Stimulated activated CD8-positive, alpha-beta memory T cell treated with anti-CD3 and anti-CD28 coated beads, Interleukin-7, amount 100 ng/mL, for 1 hour (primary cell): ENCODE measurements around the gene UST.

Experiments
- DNase-seq, 2 donors: peaks; one replicate each; pipeline ENCODE4 v3.0.0-alpha.2; 2020; ENCODE audit warnings: low read depth in 2 of 2

Gene UST

DNA sequence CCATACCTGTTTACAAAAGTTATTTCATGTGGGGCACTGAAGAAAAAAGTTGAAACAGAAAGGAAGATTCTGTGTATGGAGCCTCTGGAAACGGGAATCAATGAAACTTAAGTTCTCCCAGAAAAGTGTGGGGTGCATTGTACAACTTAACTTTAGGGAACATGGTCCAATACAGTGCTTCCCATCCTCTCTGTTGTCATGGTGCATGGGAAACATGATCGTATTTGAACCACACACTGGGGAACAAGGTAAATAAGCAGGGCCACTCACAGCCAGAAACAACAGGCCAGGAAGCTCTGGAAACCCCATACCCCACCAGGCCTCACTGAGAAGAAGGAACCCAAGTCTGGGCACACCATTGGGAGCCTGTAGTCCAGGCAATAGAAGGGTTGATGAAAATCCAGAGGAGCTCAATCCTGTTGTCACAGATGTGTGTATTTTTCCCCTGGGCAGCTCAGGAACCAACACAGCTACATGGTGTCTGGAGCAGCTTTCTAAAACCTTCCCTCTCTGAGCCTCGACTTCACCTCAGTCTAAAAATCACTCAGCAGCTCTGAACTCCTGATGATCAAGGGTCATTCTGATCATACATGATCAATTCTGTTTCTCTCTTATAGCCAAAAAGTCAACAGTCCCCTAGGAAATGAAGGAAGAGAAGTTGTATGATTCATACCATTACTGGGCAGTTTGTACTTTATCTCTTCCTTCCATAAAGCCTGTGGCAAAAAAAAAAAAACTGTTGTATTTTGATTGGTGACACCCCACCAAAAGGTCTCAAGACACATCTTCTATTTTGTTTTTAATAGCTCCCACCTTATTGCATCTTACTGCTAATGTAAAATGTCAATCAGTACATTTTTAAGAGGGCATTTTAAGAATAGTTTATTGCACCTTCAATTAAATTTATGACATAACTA is 372.2 kb downstream of the UST start:
- DNase-seq, result no peak

GRCh38 chr6:149122850-149123821 is 376.3 kb downstream of the UST start:
- no peak for DNase-seq

- DNase-seq, result no peak
Observed at GRCh38 chr6:149125309-149125708, 378.5 kb downstream of the UST start.
